Glutamatergic neuron (in vitro differentiated cells): ENCODE measurements around the gene PPP1R13B. TPM values are rescaled to one million over a fixed set of nuclear protein-coding genes. Genes with fewer than 3 reads are reported as not detected.

Experiments used
- DNase-seq: peaks from one replicate; pipeline ENCODE4 v3.0.0; 2022
- H3K27ac Mint-ChIP-seq: one replicate; pipeline ENCODE4 v1.8.0; 2020; ENCODE audit warnings: mild to moderate bottlenecking, mixed read lengths, inconsistent platforms; ENCODE audit not compliant: unreplicated experiment
- H3K27me3 Mint-ChIP-seq: one replicate; pipeline ENCODE4 v1.8.0; 2020; ENCODE audit warnings: mild to moderate bottlenecking, moderate library complexity, mixed read lengths, inconsistent platforms; ENCODE audit not compliant: unreplicated experiment
- H3K36me3 Mint-ChIP-seq: one replicate; pipeline ENCODE4 v1.8.0; 2020; ENCODE audit warnings: mild to moderate bottlenecking, mixed read lengths, inconsistent platforms; ENCODE audit not compliant: unreplicated experiment
- H3K4me1 Mint-ChIP-seq: one replicate; pipeline ENCODE4 v1.8.0; 2020; ENCODE audit warnings: mild to moderate bottlenecking, low read depth, mixed read lengths, inconsistent platforms; ENCODE audit not compliant: unreplicated experiment
- H3K4me3 Mint-ChIP-seq: one replicate; pipeline ENCODE4 v1.8.0; 2020; ENCODE audit warnings: mild to moderate bottlenecking, mixed read lengths, inconsistent platforms; ENCODE audit not compliant: unreplicated experiment
- H3K9me3 Mint-ChIP-seq: one replicate; pipeline ENCODE4 v1.8.0; 2020; ENCODE audit warnings: mild to moderate bottlenecking, moderate library complexity, mixed read lengths, inconsistent platforms; ENCODE audit not compliant: unreplicated experiment
- CTCF ChIP-seq: fragments of 200-600 bp; sonication (generic); IDR thresholded peaks from one replicate; pipeline ENCODE4 v1.5.0; 2021; ENCODE audit not compliant: partially characterized antibody, unreplicated experiment
- total RNA-seq: library from RNA; stranded (reverse); fragmentation: NEBNext Ultra II Directional; extraction: Animal tissue kit (Norgen Biotek cat#: 25700); gene quantifications from one replicate; pipeline ENCODE4 v1.2.1, GENCODE V29; 2021; ENCODE audit not compliant: unreplicated experiment

The PPP1R13B gene
- total RNA-seq, 1 donor from 2014 or later = 24.6 TPM

- no peak for TF ChIP-seq CTCF
- H3K36me3 Mint-ChIP-seq = peaks cover 3% of the 10 kb centered on the region
- no peak overlapping the region for H3K27ac Mint-ChIP-seq
- H3K9me3 Mint-ChIP-seq = peaks cover 5% of the 10 kb centered on the region
- peaks cover 2% of the 10 kb centered on the region for H3K27me3 Mint-ChIP-seq
- no peak overlapping the region for H3K4me3 Mint-ChIP-seq
- no peak for DNase-seq
- H3K4me1 Mint-ChIP-seq = peaks cover 16% of the 10 kb centered on the region
These were observed 123.7 kb downstream of the PPP1R13B start for GRCh38 chr14:103723748-103724081.

GRCh38 chr14:103721334-103722120 is 125.8 kb downstream of the PPP1R13B start:
- no peak for TF ChIP-seq CTCF
- Mint-ChIP-seq H3K27me3 (peaks cover 9% of the 10 kb centered on the region), H3K4me3 (no peak overlapping the region), H3K27ac (no peak overlapping the region), H3K36me3 (peaks cover 9% of the 10 kb centered on the region), H3K9me3 (peaks cover 9% of the 10 kb centered on the region), H3K4me1 (peaks cover 28% of the 10 kb centered on the region)
- no peak for DNase-seq

DNA sequence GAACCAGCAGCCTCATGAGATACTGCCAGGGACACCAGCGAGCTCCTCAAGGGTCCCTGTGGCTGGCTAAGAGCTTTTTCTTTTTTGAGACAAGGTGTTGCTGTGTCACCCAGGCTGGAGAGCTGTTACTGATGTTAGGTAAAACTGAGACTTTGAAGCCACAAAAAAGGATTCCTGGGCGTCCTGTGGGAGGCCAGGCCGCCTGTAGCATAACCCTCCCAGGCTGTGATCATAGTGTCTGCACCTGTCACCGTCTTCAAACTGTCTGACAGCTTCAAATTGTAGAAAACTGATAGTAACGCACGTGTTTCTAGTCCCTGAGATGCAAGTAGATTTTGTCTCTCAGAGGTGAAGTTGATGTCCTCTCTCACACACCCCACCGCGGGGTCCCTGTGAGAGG is 127.6 kb downstream of the PPP1R13B start:
- H3K27me3 Mint-ChIP-seq = peaks cover 11% of the 10 kb centered on the region
- no peak overlapping the region for H3K27ac Mint-ChIP-seq
- DNase-seq = no peak
- H3K36me3 Mint-ChIP-seq = peaks cover 9% of the 10 kb centered on the region
- no peak for TF ChIP-seq CTCF
- peaks cover 28% of the 10 kb centered on the region for H3K4me1 Mint-ChIP-seq
- peak overlapping the region; percentile 17 for H3K4me3 Mint-ChIP-seq
- H3K9me3 Mint-ChIP-seq = peaks cover 12% of the 10 kb centered on the region

DNA sequence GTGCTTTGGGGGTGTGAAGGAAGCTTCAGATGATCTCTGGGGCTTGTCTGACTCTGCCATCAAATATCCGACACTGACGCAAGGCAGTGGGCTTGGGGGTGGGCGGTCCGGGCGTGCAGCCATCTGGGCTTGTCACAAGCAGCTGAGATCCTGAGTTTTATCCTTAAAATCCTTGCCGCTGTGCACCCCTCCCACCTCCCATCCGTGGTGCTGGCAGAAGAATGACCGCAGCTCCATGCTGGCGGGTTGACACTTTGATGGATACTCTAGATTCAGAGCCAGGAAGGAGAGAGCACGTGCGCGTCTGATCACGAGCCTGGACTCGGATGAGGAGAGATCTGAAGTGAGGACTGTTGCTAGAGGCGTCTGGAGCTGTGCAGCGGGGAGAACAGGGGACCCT is 128.8 kb downstream of the PPP1R13B start:
- H3K27ac Mint-ChIP-seq = no peak overlapping the region

More for the DNA sequence above, 128.8 kb downstream of the PPP1R13B start:
- Mint-ChIP-seq H3K4me1 (peaks cover 28% of the 10 kb centered on the region), H3K4me3 (peak overlapping the region; percentile 46), H3K36me3 (peaks cover 9% of the 10 kb centered on the region), H3K27me3 (peaks cover 17% of the 10 kb centered on the region), H3K9me3 (peaks cover 19% of the 10 kb centered on the region)
- no peak for TF ChIP-seq CTCF
- DNase-seq = no peak
